HEK293T (cell line): ENCODE measurements around the gene GJD3.

Experiments
- CTCF ChIA-PET: fragments of 350-600 bp; formaldehyde crosslinking; extraction: SDS; loops from one replicate; lab custom pipeline; 2021; ENCODE audit warnings: antibody characterized with exemption, inconsistent platforms; lab: Yijun Ruan, JAX
- POLR2A ChIA-PET: fragments of 350-600 bp; formaldehyde crosslinking; extraction: SDS; loops from one replicate; lab custom pipeline; 2020; ENCODE audit warnings: antibody characterized with exemption, inconsistent platforms; lab: Yijun Ruan, JAX
- DNase-seq: peaks from one replicate; pipeline ENCODE4 v3.0.0; 2012; ENCODE audit warnings: mixed read lengths; ENCODE audit errors: extremely low spot score
- ARNT ChIP-seq: fragments of 450-650 bp; IDR thresholded peaks from 2 replicates; pipeline ENCODE4 v1.6.1; 2017; ENCODE audit warnings: mild to moderate bottlenecking
- BHLHE40 ChIP-seq: fragments of 450-650 bp; IDR thresholded peaks from 2 replicates; pipeline ENCODE4 v1.6.1; 2016; ENCODE audit warnings: mild to moderate bottlenecking, moderate library complexity, borderline replicate concordance
- CTBP1 ChIP-seq: fragments of 450-650 bp; IDR thresholded peaks from 2 replicates; pipeline ENCODE4 v1.6.1; 2016; ENCODE audit warnings: borderline replicate concordance
- ELF4 ChIP-seq: fragments of 450-650 bp; IDR thresholded peaks from 2 replicates; pipeline ENCODE4 v1.6.1; 2017; ENCODE audit warnings: antibody characterized with exemption
- FOXA1 ChIP-seq: fragments of 450-650 bp; IDR thresholded peaks from 2 replicates; pipeline ENCODE4 v1.6.1; 2016; ENCODE audit warnings: mild to moderate bottlenecking
- FOXK2 ChIP-seq: fragments of 450-650 bp; IDR thresholded peaks from 2 replicates; pipeline ENCODE4 v1.6.1; 2016; ENCODE audit warnings: mild to moderate bottlenecking
- FOXM1 ChIP-seq: fragments of 450-650 bp; IDR thresholded peaks from 2 replicates; pipeline ENCODE4 v1.6.1; 2017; ENCODE audit warnings: mild to moderate bottlenecking, borderline replicate concordance
- HDGF ChIP-seq: fragments of 450-650 bp; IDR thresholded peaks from 2 replicates; pipeline ENCODE4 v1.6.1; 2017; ENCODE audit warnings: antibody characterized with exemption, borderline replicate concordance
- L3MBTL2 ChIP-seq: fragments of 450-650 bp; conservative IDR thresholded peaks from 2 replicates; pipeline ENCODE4 v1.6.1; 2016; ENCODE audit warnings: mild to moderate bottlenecking
- LEF1 ChIP-seq: fragments of 450-650 bp; IDR thresholded peaks from 2 replicates; pipeline ENCODE4 v1.6.1; 2017; ENCODE audit warnings: mild to moderate bottlenecking, borderline replicate concordance
- NFRKB ChIP-seq: fragments of 450-650 bp; IDR thresholded peaks from 2 replicates; pipeline ENCODE4 v1.6.1; 2016; ENCODE audit warnings: mild to moderate bottlenecking, moderate library complexity
- PKNOX1 ChIP-seq: fragments of 450-650 bp; IDR thresholded peaks from 2 replicates; pipeline ENCODE4 v1.6.1; 2016
- SP1 ChIP-seq: fragments of 450-650 bp; IDR thresholded peaks from 2 replicates; pipeline ENCODE4 v1.6.1; 2017
- SUZ12 ChIP-seq: fragments of 450-650 bp; IDR thresholded peaks from 2 replicates; pipeline ENCODE4 v1.6.1; 2016; ENCODE audit warnings: mild to moderate bottlenecking
- TARDBP ChIP-seq: fragments of 450-650 bp; IDR thresholded peaks from 2 replicates; pipeline ENCODE4 v1.6.1; 2016
- ZNF384 ChIP-seq: fragments of 450-650 bp; IDR thresholded peaks from 2 replicates; pipeline ENCODE4 v1.6.1; 2016

The GJD3 gene

GRCh38 chr17:40326832-40327199 lies 37.7 kb downstream of the GJD3 start:
- ChIA-PET CTCF (no interaction called here), POLR2A (no interaction called here)
- TF ChIP-seq LEF1 (no peak), FOXK2 (no peak), SP1 (no peak), FOXA1 (no peak), ELF4 (no peak), HDGF (no peak), NFRKB (no peak), TARDBP (no peak), ARNT (no peak), ZNF384 (no peak), SUZ12 (no peak), BHLHE40 (no peak), FOXM1 (no peak), CTBP1 (no peak), PKNOX1 (no peak), L3MBTL2 (no peak)
- DNase-seq, result no peak

GRCh38 chr17:40326014-40326831 lies 38.3 kb downstream of the GJD3 start:
- POLR2A ChIA-PET, result interaction anchor here (1.5 kb wide), 1 partner anchor 9 kb away, joined by 4 read pairs; no protein-coding TSS in a partner anchor
- CTCF ChIA-PET, result no interaction called here
- DNase-seq, result no peak
- TF ChIP-seq TARDBP (no peak), SUZ12 (no peak), BHLHE40 (no peak), FOXK2 (no peak), FOXA1 (no peak), SP1 (no peak), ARNT (no peak), CTBP1 (no peak), ELF4 (no peak), PKNOX1 (no peak)

- DNase-seq, result no peak
- POLR2A ChIA-PET, result interaction anchor here (1.5 kb wide), 1 partner anchor 8 kb away, joined by 4 read pairs; no protein-coding TSS in a partner anchor
- TF ChIP-seq FOXK2 (no peak), PKNOX1 (no peak), BHLHE40 (no peak), LEF1 (no peak), ARNT (no peak), FOXM1 (no peak), CTBP1 (no peak), ZNF384 (no peak), FOXA1 (no peak), ELF4 (no peak), NFRKB (no peak)
- CTCF ChIA-PET, result no interaction called here
Observed at GRCh38 chr17:40325156-40326013, 39.2 kb downstream of the GJD3 start.

- POLR2A ChIA-PET, result no interaction called here
- CTCF ChIA-PET, result no interaction called here
- DNase-seq, result no peak
- TF ChIP-seq SP1 (no peak), FOXA1 (no peak)
Observed at GRCh38 chr17:40323391-40324381, 40.9 kb downstream of the GJD3 start.
